HG02938 (cell line): ENCODE data around the gene GASK1A.
"Not testable (repeated sequence)": the region's sequence is repeated elsewhere in the genome, so short reads cannot be mapped to it uniquely, and the experiment has no call there.

Experiments used
- ATAC-seq: cut with Tn5 transposase; IDR thresholded peaks from one replicate; pipeline ENCODE4 v1.9.1; 2021; ENCODE audit warnings: mild to moderate bottlenecking, moderate library complexity; ENCODE audit not compliant: unreplicated experiment

GASK1A gene

DNA sequence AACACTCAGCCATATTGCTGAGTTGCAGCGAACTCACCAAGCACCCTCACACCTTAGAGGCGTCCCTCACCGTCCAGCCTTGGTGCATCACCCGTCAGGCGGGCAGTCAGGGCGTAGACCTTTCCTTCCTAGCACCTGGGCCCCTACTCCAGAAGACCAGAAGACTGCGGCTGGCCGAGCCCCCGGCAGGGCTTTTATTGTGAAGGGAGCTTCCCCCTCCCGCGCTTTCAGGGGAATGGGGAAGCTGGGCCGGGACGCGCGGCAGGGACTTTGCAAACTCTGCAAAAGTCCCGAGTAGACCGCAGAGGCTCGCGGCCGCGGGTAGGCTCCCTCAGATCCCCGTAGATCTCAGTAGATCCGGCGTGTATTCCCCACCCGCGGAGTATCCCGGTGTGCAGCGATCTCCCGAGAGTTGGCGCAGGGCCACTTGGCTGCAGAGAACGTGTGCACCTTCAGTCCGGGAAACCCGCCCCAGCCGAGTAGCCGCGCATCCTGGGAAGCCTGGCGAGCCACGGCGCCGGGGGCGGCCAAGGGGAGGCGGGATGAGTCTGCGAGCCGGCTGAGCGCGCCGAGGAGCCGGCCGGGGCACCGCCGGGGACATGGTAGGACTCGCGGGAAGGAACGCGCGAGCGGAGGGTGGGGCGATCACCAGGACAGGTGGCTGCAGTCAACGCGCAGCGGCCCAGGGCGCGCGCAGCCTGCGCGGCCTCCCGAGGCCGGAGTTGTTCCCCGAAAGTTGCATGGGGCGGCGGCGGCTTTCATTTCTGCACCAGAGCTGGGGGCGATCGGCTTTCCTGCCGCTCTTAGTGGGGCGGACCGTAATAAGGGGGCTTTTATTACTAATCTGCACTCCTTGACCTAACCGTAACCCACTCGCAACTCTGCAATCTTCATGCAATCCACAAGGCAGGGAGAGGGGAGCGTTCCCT is at the start of gene GASK1A:
GASK1A (plus strand) TSS at position 268 of the 929 bp plus-strand sequence; CDS start at position 600, 332 bp downstream.
- no peak for ATAC-seq

DNA sequence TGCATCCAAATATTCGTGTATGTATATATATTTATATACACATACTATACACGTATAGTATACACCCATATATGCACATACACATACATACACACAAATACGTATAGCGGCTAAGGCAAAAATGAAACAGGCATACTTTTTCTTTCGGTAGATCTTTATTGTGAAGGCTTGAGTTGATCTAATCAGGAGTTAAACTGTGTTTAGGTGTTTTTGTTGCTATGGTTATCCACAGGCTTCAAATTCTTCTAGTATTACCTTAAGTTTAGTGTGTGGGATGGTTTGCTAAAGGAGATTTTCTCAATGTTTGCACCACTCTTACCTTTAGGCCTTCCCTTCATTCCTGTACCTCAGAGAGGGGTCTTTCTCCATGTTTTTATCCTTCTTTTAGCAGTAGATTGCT is 45.0 kb upstream of the GASK1A start:
- no peak for ATAC-seq

DNA sequence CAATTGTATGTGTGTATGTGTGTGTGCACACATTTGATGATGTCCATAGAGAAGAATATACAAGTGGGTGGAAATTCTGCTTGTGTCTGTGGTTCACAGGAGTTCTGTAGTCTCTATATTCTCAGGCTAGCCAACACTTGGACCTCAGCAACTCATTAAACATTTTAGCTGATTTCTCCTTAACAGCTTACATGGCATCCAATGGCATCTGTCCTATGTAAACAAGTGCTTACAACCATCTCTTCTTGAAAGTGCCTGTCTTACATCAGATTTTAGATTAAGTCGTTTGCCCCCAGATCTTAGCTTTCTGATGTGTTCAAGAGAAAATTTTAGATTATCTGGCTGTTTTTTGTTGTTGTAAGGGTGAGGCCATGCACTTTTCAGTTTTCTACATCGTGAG is 44.2 kb upstream of the GASK1A start:
- ATAC-seq: no peak

DNA sequence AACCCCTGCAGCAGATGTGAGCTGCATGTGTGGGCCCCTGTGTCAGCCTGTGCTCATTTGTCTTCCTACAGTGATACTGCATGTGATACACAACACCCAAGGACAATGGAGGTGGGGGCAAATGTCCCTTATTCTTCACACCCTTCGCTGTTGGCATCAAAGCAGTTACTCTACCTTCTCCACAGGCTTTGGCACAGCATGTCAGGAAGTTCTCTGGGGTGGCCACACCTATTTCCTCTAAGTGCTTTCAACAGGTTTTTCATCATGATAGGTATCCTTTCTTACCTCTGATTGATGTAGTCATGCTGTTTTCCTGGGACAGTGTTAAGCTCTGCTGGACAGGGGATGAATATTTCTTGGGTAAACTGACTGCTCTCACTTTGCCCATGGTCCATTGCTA is 43.6 kb upstream of the GASK1A start:
- ATAC-seq: no peak

DNA sequence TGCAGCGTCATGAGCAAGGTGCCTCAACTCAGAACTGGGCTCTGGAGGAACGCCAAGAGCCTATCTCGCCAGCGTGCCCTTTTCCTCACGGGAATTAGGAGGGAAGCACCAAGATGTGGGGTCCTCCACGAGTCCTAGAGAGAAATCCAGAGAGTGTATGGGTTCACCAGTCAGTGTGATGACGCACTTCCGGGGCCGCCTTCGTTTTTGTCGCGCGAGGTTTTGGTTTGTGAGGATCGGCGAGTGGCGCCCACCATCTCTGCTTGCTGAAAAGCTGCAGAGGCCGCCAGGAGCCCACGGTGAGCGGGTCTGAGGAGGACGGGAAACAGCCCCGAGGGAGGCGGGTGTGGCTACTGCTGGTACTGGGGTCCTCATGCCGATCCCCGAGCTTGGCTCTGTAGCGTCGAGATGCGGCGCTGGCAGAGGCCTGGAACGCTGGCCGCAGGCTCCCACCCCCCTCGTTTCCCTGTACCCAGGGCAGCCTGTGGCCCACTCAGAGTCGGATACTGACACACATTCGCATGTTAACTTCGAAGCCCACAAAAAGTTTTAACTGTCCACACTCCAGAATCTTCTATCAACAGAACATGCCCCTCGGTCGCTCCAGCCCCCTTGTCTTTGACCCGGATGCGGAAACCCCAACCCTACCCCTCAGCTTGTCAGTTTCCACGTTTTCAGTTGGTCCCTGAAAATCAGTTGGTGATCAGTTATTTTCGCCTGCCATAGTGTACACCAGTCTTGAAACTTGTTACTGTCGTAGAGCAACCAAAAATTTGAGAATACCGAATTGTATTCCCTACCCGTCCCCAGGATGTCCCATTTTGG is 42.7 kb upstream of the GASK1A start:
- no peak for ATAC-seq

DNA sequence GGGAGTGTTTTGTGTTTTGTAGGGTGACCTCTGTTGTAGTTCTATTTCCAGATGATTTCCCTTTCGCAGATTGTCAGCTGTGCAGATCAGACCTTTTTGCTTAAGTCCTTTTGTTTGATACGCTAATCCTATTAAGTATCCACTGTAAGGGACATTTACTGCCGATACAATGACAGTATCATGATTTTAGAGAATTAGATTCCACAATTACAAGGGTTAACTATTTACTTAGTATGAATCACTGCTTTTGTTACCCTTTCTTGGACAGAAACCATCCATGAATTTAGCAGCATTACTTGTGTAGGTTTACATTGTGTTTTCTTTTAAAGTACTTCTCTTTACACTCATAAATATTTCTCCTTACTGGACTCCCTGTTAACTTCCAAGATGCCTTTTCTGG is 41.8 kb upstream of the GASK1A start:
- no peak for ATAC-seq

DNA sequence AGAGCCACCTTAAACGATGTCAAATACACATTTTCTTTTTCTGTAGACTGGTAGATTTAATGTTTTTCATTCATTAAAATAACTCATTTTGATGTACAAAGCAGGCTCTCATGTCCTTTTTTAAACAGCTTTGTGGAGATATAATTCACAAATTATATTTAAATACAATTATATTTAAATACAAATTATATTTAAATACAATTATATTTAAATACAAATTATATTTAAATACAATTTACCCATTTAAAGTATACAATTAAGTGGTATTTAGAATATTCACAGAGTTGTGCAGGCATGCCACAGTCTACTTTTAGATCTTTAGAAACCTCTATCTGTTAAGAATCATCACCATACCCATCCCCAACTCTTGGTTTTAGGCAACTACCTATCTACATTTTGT is 36.4 kb upstream of the GASK1A start:
- no peak for ATAC-seq

DNA sequence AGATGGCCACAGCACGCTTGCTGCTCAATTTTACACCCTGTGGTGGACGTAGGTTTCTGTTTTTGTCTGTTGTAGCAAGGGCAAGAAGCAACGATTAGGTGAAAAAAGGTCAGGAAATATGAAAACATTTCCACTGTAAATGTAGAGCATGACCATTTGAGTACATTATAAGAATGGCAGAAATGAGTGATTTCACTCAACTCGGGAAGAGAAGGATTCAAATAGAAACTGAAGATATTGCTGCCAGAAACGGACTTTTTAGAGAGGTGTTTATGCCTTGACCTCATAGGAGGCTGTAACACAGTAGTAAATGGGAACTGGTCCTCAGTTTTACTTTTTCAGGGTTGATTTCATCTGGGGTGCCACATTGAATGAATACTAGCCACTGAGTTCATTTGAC is 33.1 kb upstream of the GASK1A start:
- no peak for ATAC-seq

DNA sequence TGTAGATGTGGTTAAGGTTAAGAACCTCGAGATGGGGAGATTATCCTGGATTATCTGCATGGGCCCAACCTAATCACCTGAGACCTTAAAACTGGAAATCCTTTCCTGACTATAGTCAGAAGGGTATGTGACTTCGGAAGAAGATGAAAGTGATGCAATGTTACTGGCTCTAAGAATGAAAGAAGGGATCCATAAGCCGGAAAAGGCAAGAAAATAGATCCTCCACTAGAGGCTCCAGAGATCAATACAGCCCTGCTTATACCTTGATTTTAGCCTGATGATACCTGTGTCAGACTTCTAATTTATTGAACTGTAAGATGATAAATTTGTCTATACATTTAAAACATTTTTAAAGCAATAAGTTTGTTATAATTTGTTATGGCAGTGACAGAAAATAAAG is 21.5 kb upstream of the GASK1A start:
- no peak for ATAC-seq

DNA sequence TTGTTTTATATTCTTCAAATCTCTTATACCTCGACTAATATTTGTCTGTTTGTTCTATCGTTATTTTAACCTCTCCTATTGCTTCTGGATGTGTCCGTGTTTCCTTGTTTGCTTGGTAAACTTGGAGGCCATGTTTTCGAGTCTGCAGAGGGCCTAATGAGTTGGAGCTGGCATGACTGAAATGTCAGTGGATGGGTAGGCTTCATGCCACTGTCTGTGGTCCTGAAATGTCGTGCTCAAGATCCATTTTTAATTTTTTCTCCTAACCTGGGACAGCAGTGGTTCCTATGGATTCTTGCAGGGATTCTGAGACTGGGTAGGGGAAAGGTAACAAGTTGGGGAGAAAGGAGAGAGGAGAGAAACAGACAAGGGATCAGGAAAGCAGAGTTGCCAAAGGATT is 18.8 kb upstream of the GASK1A start:
- ATAC-seq: no peak

DNA sequence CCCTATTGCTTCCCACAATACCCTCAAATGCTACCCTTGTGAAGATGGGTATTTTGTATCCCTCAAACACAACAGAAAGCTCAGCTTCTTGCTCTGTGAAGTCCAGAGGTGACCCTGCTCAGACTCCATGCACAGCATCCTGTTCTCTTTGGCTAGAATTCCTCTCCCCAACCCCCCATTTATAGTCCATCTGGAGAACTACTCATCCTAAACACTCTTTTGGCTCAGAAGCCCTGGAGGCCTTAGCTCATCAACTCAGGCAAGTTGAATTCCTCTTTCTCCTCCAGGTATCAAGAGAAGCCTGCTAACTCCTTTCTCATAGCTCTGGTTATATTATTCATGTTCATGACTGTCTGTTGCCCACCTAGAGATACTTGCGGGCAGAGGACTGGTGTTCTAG is 18.3 kb upstream of the GASK1A start:
- no peak for ATAC-seq

DNA sequence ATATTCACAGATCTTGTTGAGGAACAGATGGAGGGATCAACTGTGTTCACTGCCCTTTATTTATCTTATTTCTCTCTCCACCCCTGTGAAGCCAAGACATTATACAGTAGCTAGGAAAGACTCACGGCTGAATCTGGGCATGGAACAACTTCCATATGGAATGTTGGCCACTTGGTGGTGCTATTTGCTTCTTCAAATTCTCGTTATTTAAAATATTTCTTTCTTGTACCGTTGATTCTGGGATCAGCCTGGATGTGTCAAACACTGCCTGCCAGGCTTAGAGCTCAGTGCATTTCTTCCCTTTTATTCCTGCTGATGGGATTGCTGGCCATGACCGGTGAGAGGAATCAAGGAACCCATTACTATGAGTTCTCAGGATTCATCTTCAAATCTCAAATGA is 17.5 kb upstream of the GASK1A start:
- ATAC-seq: no peak

DNA sequence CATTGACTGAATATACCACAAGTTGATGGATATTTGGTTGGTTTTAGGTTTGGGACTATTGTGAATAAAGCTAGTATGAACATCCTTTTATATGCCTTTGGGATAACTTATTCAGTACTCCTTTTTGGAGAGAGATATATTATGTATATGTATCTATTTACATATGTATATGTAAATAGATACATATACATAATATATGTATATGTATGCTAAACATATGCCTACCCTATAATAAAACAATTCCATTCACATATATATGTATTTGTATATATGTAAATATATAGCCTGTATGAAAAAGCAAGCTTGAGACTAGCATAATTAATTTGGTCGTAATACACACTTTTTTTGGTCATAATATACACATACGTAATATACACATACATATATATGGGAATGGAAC is 15.8 kb upstream of the GASK1A start:
- ATAC-seq: no peak

DNA sequence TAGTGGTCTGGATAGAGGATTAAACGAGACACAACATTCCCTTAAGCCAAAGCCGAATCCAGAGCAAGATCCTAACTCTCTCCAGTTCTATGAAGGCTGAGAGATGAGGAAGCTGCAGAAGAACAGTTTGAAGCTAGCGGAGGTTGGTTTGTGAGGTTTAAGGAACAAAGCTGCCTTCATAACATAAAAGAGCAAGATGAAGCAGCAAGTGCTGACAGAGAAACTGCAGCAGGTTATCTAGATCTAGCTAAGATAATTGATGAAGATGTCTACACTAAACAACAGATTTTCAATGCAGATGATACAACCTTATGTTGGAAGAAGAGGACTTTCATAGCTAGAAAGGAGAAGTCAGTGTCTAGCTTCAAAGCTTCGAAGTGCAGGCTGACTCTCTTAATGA is 14.8 kb upstream of the GASK1A start:
- ATAC-seq: no peak

DNA sequence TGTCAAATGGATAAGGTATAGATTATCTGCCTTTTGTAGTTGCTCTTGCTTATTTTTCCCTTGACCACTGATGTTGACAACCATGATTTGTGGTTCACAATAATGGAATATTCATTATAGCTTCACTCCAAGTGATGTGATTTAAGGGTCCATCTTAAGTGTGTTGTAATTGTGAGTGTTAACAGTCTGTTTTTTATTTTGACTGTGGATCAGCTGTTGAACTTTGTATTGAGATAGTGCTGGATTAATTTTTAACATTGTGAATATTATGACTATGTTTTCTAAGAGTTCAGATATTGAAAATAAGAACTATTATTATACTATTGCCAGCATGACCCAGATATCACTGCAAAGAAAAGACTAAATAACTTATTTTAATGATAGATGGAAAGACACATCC is 8.6 kb upstream of the GASK1A start:
- no peak for ATAC-seq

DNA sequence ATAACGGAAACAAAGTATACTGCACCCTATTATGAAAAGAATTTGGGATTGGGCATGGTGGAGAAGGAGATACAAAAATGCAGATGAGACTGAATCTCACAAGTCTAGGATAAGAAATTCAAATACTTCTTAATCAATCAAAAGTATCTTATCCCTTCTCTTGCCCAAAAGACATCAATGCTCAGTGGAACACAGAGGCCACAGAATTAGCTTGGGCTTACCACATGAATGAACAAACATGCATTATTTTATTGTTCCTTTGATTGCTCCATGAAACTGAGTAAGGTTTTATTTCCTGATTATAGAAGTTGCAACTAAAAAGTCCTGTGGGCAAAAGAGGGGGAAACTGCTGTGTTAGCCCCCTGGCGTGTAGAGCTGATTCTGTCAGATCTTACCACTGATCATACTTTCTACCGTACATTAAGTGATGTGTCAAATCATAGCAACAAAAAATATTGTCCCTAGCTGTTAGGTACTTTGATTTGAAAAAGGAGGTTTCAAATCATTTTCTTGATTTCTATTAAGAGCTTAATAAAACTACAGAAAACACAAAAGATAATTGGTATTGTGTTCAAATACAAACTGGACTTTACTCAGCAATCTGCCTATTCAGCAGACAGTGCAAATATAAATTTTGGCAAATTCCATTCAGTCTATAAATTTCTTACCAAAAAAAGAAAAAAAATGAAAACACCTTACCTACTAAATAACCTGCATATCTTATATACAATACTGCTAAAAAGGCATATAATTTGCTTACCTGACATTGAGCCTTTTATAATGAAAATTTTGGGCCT is 7.9 kb upstream of the GASK1A start:
- ATAC-seq: no peak

DNA sequence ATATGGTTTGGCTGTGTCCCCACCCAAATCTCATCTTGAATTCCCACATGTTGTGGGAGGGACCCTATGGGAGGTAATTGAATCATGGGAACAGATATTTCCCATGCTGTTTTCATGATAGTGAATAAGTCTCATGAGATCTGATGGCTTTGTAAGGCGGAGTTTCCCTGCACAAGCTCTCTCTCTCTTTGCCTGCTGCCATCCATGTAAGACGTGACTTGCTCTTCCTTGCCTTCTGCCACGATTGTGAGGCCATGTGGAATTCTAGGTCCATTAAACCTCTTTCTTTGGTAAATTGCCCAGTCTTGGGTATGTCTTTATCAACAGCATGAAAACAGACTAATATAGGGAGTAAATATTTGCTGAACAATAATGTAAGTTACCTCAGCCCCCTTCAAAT is 4.2 kb upstream of the GASK1A start:
- ATAC-seq: not testable (repeated sequence)

DNA sequence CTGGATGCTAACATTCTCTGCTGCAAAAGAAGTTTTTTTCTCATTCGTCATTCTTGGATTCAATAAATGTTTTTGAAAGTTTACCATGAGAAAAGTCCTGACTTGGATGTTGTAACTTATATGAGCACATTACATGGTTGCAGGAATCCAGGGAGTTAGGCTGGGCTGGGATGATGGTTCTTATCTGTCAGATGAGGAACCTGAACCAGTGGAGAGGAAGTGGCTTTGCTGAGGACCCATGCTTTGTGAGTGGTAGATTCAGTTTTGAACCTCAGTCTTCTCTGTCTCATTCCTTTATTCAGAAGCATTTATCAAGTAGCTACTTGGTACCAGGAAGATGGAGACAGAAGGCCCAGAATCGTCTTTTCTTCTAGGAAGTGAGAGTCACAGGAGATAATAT is 3.7 kb upstream of the GASK1A start:
- ATAC-seq: no peak

DNA sequence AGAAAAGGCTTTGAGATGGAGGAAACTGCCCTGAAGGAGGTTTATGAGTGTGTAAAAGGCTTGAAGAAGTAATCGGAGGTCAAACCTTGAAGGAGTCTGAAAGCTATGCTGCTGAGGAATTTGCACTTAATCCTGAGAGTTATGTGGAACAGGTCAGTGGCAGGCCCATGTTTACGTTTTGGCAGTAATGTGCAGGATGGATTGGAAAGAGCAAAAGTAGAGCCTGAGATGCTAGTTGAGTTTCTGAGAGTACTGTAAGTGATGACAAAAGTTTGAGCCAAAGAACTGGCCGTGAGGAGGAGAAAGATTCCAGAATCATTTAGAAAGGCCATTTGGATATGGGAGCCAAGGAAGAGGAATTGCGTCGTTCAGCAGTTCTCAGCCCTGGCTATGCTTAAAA is 3.2 kb upstream of the GASK1A start:
- no peak for ATAC-seq

DNA sequence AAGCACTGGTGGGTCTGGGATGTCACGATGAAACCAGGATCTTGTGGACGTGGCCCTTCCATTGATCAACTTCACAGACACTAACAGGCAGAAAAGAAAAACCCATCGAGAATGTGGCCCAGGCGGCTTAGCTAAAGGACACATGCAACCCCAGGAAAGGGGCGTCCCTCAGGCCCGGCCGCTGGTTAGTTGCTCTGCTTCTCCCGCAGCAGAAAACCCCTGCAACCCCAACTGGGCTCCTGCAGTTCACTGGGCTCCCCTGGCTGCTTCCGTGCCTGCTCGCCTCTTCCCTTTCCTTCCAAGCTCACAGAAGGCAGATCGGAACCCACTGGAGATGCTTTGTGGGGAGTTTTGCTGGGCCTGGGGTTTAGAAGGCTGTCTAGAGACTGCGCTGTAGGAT is 1.1 kb downstream of the GASK1A start:
- no peak for ATAC-seq

DNA sequence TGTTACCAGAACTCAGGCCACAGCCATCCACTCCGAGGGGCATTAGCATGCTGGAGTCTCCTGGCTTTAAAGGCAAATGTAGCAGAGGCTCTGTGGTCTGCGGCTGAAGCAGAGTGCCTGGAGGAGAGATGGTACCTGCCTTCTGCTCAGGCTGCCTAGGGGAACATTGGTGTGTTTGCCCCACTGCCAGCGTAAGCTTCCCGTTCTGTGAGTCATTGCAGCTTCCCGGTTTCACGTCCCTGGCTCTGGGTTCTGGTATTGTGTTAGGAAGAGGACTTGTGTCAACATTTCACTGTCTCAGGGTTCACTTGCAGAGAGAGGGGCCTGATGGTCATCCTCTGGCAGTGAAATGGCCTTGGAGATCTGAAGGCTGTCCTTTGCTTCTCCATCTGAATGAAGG is 1.8 kb downstream of the GASK1A start:
- no peak for ATAC-seq
